ENCODE results near the gene GADD45GIP1.

DNA sequence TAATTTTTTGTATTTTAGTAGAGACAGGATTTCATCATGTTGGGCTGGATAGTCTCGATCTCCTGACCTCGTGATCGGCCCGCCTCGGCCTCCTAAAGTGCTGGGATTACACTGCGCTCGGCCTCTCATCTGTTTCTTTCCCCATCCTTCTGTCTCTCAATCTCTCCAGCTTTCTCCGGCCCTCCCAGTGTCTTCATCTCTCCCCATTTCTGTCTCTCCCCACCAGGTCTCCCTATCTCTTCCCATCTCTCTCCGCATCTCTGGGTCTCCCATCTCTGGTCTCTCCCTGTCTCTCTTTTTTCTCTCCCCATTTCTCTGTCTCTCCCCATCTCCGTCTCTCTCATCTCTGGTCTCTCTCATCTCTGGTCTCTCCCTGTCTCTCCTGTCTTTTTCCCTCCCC lies 26.1 kb upstream of the GADD45GIP1 start:
- TF ChIP-seq, protein P1, sequence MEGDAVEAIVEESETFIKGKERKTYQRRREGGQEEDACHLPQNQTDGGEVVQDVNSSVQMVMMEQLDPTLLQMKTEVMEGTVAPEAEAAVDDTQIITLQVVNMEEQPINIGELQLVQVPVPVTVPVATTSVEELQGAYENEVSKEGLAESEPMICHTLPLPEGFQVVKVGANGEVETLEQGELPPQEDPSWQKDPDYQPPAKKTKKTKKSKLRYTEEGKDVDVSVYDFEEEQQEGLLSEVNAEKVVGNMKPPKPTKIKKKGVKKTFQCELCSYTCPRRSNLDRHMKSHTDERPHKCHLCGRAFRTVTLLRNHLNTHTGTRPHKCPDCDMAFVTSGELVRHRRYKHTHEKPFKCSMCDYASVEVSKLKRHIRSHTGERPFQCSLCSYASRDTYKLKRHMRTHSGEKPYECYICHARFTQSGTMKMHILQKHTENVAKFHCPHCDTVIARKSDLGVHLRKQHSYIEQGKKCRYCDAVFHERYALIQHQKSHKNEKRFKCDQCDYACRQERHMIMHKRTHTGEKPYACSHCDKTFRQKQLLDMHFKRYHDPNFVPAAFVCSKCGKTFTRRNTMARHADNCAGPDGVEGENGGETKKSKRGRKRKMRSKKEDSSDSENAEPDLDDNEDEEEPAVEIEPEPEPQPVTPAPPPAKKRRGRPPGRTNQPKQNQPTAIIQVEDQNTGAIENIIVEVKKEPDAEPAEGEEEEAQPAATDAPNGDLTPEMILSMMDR (conservative IDR thresholded peaks at IDR 0.05 in 1 of 2, IDR thresholded peaks at IDR 0.05 in 1 of 2; ENCODE audit: extremely low read depth in 1 of 2, insufficient read depth in 1 of 2, low read depth in 1 of 2, low read length in 2 of 2): no peak
- TF ChIP-seq EZH2 (IDR thresholded peaks at IDR 0.05; ENCODE audit: borderline replicate concordance, low read length): no peak

All from mammary epithelial cell (primary cell).